ENCODE data around the gene PLK2.

The PLK2 gene

DNA sequence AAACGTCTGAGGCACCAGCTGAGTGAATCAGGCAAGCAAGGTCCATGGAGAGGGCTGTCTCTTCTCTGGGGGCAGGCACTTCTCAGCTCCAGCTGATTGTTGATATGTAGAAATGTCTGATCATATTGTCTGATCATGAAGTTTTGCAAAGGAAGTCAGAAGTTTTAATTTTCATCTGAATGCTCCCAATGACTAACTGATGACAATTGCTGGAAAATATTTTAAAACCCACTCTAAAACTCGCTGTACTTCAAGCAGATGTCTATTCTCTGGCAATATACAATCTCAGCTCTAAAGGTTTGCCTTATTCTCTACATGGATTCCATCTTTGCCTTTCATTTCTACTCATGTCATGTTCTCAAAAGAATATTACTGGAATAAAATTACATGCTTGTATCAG, 12.7 kb downstream of the PLK2 start:
- DNase-seq, result no peak

DNA sequence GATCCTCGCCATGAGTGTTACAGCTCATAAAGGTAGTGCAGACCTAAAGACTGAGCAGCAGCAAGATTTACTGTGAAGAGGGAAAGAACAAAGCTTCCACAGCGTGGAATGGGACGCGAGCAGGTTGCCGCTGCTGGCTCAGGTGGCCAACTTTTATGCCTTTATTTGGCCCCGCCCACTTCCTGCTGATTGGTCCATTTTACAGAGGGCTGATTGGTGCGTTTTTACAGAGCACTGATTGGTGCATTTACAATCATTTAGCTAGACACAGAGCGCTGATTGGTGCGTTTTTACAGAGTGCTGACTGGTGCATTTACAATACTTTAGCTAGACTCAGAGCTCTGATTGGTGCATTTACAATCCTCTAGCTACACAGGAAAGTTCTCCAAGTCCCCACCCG, 13.9 kb downstream of the PLK2 start:
- no peak for DNase-seq

DNA sequence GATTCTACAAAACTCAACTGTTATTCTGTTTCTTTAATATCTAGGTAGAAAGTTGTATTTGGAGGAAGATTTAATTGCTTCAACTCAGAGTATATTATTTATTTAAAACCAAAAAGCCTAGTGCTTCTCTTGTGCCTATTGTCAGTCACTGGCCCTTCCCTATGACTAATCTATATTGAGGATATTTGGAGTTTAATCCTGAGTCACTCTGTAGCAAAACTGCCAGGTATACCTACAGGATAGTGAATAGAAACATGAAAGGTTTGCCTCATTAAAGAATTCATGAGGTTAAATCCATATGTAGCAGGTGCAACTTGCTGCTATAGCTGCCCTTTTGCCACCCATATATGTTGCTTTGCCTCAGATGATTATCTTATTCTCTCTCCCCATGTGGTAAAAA, 15.1 kb downstream of the PLK2 start:
- DNase-seq, result no peak

DNA sequence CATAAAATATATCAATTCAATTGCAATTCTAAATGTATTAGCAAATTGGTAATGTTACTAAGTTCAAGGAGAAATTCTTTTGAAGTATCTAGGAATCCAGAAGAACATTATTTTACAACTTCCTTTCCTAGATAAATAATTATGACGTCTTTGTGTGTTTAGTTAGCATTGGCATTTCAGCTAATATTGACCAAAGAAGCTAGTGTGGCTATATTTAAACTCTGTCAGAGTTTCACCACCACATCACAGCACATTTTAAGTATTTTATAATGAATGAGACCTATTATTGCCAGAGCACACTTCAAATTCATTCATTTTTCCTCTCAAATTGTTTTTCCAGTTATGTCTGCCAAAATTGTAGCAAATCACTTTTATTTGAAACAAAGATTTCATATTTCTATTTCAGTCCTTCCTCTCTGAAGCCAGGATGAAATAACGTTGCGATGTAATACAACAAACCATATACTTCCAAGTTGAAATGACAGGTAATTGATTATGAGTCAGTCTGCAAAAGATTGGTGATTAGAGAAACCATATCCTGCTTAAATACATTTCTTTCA, 18.9 kb downstream of the PLK2 start:
- no peak for DNase-seq

DNA sequence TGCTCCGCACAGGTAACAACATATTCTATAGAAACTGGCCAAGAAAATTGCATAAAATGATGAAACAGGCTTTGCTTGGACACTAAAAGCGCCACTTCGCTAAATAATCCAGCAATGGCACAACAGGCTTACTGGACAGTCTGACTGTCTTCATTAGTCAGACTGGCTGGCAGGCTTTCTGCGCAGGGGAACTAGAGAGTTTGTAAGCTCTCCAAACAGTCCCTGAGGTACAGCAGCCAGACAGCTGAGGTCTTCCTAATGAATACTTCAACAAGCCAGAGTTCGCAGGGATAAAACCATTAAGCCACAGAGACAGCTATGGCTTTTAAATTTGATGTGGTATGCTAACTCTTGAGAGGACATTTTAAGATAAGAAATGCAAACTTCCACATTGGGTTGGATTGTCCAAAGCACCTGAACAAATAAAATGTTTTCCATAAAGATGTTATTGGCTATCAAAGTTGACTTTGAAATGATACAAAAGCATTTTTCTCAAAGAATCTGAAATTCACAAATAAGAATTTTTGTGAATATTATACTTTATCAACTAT, 20.7 kb downstream of the PLK2 start:
- DNase-seq, result no peak

DNA sequence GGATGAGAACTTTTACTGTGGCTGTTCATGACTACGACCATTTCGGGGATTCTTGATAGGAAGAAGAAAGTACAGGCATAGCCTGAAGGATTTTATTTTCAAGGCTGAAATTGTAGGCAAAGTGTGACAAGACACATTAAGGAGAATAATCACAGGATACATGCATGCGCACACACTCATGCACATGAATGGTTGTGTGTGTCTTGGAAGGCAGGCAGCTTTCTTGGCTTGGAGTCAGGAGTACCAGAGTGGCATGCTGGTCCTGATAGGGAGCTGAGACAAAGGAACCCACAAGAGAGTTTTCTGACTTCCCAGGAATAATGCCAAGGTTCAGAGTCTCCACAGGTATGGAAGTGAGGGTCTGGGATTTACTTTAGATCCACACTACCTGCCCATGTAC, 22.2 kb downstream of the PLK2 start:
- no peak for DNase-seq

DNA sequence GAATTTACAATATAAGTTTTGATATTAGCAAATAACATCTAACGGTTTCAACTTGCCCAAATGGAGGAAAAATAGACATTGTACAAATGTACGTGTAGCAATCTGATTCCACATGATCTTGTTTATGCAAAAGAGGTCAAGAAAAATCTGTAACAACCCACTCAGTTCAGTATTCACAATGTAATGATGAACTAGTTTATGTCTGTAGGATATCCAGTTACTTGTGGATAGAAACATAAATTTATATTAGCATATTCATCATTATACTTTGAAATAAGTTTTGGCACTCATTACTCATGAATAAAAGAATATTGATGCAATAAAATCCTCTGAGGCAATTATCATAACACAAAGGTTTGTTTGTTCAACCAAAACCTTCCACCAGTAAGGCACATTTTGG, 28.1 kb downstream of the PLK2 start:
- no peak for DNase-seq

DNA sequence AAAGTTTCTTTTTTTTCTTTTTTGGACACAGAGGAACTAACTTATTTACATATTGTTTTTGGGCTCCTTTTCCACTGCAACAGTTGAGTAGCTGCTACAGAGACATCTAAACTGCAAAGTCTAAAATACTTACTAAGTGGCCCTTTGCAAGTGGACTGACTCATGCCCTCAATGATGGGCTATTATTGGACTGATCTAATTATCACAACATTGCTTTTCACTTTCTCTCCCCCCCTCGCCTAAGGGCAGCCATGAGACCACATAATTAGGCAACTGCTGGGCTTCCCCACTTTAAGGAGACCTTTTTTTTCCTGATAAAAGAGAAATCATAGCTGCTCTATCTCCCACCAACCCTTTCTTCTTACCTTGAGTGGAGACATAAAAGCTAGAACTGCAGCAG, 47.0 kb downstream of the PLK2 start:
- DNase-seq, result no peak

DNA sequence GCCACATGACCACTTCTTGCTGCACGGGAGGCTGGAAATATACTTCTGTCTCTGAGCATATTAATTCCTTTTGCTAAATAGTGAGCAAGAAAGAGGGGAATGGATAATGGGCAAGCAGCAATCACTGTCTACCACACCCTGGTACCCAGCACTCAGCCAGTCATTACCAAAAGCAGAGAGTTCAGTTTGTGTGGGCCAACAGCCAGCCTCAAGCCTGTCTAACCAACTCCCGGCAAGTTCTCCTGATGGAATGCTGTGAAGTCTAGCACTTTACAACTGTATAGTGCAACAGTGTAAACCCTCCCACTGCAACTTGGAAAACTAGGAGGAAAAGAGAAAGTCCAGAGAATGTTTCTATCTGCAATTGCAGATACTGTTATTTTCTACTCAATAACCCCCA, 47.8 kb downstream of the PLK2 start:
- DNase-seq, result no peak

DNA sequence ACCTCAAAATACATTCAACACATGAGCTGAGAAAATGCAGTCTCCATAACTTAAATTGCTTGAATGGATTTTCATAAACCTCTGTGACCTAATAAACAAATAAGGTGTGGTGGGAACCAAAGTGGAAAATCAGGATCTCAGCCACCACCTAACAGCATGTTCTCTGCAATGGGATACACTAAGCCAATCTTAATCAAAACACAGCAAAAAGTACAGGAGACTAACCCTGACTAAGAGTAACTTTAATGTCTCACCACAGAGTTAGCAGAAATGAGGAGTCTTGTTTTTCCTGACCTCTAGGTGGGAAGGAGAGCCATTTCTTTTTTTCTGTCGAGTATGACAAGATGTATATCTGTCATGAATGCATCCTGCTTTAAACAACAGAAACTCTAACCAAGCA, 48.5 kb downstream of the PLK2 start:
- no peak for DNase-seq

DNA sequence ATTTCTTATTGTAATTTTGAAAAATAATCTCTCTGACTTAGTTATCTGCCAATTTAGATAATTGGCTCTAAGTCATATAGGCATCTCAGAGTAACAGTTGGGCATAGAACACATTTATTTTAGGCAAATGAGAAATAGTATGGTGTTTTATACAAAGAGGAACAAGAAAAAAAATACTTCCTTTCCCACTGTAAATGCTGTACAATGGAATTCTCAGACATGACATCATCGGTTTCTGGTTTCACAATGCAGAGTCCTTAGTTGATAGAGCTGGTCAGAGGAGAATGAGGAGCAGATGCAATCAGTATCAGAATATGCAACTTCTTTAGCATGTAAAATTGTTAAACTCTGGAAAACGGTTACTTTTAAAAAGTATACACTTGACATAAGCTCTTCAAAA, 49.4 kb downstream of the PLK2 start:
- no peak for DNase-seq

DNA sequence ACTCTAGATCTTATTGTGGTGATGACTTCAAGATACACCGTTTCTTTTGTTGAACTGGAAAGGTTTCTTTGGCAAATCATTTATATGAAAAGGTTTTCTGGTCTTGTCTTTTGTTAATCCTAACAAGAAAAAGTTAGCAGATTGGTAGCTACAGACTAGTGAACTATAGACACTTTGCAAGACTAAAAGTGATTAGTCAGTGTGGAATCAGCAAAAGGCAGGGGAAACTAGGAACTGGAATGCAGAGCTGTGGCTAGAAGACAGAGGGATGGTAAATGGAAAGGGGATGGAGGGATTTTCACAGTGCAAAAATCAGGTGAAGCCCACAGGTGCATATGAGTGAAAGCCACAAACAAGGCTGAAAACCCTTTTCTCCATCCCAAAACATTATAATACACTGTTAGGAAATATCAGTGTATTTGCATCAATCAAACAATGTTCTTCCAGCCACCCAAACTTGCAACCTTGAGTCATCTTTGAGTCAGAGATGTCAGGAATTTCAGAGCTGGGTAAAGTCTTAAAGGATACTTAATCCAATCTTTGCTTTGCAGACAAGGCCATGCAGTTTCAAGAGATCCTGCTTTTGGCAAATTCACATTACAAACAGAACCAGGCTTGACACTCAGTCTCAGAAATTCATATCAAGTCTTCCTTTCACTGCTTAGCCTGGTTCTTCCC, 52.7 kb downstream of the PLK2 start:
- no peak for DNase-seq

DNA sequence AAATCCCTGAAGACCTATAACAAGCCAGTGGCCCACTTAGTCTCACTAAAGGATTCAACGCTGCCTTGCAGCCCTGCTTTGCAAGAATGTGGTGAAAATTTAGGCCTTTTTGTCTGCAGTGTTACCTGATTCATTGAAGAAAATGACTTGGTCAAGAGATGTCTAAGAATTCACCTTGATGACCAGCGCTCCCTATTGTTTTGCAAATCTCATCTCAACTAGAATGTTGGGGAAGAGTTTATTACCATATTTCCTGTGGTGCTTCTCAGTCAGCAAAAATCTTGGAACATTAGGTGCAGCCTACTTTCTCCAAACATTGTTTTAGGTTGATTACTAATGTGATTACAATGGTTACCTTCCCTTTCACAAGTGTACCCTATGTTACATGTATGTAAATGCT, 53.5 kb downstream of the PLK2 start:
- no peak for DNase-seq

DNA sequence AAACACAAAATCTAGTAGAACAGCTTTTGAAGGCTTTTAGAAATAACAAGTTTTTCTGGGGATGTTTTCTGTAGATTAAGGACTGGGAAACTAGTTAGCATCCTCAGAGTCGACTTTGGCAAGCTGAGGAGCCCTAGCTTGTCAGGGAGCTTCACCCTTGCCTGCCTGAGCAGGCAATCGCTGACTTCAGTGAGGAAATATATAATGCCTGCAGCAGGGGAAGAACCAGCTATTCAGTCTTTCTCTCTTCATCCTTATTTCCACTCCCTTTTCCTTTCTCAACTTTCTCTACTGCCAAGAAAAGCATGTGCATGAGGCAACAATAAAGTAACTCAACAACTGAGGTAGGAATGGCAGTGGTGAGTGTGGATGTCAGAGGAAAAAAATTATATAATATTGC, 54.7 kb downstream of the PLK2 start:
- DNase-seq, result no peak

DNA sequence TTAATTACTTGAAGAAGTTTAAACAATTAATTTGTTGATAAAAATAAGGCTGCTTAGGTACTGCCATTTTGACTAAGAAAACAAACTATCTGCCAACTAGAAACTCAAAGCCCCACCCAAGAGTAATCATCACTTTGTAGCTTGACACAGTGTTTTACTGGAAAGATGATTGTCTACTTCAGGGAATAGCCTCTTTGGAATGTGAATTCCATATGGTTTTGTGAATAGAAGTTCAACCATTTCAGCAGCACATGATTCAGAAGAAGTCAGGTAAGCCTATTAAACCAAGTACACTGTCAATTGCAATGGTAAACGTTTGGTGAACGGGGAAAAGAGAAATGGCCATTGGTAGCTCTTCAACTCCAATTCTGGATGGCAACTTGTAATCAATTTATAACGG, 55.2 kb downstream of the PLK2 start:
- no peak for DNase-seq
